Stimulated activated CD8-positive, alpha-beta memory T cell treated with anti-CD3 and anti-CD28 coated beads, Interleukin-4, amount 100 ng/mL, for 1 hour (primary cell): Measurements from ENCODE around the gene DUOX1.
"Not testable (repeated sequence)": the region's sequence is repeated elsewhere in the genome, so short reads cannot be mapped to it uniquely, and the experiment has no call there.

ENCODE experiments used
- DNase-seq, 2 donors: peaks; one replicate each; pipeline ENCODE4 v3.0.0-alpha.2; 2020; ENCODE audit warnings: low read depth in 2 of 2, low spot score in 1 of 2

DUOX1 gene

DNA sequence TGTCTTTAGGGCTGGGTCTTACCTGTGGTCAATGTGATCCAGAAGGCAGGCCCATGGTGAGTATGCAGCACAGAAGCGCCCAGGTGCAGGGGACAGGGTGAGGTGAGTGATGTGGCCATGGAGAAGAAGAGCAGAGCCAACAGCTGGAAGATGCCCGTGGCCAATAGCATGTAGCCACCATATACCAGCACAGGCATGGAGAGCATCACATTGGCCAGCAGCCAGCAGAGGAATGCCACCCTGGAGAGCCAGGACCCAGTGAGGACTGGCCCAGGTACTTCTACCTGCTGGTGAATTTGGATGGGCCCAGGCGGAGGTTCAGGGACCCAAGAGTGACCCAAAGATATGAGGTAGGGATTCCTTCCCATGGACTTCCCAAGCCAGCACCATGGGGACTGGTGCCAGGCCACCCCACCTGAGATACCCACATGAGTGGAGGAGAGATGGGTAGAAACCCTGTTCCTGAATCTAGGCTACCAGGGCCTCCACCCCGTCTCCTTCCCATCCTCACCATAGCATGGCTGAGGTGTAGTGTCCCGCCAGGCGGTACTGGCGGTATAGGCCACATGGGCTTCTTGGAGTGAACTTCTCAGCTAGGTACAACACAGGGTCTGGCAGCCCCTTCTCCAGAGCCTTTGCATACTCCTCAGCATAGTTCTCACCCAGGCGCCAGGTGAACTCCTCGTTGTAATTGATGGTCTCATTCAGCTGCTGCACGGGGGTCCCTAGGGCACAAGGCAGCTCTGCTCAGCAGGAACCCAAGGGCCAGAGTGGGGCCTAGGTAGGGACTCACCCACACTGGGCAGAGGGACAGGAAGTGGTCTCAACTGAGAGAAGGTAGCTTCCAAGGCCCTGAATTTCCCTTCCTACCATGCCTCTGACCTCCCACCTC, 9.5 kb upstream of the DUOX1 start:
- no peak for DNase-seq

DNA sequence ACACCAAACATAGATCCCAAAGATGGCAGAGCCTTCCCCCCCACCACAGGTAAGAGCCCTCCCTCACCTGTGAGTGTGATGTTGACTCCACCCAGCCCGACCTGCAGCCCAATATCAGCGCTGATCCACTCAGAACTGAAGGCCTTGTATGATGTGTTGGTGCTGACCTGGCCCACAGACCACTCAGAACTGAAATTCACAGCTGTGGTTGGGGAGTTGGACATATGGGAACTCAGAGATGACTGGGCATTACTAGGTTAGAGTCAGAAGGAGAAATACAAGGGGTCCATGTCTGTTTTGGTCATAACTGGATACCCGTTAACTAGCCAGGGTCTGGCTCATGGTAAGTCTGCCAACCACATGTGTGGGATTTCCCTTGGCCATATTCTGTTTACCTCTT, 8.8 kb upstream of the DUOX1 start:
- no peak for DNase-seq

DNA sequence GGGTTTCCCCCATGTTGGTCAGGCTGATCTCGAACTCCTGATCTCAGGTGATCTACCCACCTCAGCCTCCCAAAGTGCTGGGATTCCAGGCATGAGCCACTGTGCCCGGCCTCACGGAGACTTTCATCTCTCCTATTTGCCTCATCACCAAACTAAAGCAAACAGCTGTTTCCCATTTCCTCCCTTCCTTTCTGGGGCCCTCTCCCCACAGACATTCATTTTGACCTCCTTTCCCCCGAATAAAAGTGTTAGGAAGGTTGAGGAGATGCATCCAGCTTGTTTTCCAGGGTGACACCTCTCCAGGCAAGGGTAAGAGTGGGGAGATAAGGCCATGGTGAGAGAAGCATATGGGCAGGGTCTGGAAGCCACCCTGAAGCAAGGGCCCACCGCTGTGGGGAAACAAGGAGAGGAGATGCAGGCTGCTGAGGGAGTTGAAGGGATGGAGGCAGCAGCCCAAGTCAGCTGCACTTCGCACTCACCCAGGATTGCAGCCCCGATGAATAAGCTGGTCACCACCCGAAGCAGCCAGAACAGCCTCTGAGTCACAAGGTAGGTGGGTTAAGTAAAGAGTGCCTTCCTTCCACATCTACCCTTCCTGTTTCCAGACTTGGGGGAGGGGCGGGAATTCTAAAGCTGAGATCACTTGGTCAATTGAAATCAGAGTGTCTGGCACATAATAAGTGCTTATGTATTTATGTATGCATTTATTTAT, 7.9 kb upstream of the DUOX1 start:
- no peak for DNase-seq

DNA sequence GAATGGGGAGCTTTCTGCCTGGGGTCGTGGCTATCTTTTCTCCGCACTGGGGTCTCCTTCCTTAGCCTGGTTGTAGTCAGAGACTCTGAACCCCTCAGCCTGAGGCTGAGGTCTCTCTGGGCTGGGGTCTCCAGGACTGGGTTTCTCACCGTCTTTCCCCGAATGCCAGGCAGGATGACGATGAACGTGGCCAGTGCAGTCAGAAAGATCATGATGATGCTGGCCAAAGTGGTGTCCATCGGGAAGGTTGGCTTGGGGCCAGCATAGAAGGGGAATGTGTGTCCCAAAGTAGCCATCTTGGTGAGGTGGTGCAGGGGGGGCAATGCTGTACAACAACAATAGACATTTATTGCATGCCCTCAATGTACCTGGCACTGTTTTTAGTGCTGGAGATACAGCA, 7.1 kb upstream of the DUOX1 start:
- no peak for DNase-seq

DNA sequence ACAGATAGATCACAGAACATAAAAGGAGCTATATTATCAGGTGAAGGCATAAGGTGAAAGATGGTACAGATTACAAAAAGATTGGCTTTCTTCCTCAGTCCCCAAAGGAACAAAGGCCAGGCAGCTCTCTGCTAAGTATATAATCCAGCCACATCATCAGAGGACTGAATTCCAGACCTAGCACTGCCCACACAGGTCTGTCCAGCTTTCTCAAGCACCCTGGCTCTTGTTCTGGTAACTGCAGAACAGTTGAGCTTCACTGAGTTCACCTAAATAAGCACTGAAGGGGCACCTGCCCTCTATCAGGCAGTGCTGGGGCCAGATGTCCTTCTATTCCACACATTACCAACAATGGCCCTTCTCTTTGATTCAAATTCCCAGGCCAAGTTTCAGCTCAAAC, 6.4 kb upstream of the DUOX1 start:
- no peak for DNase-seq

DNA sequence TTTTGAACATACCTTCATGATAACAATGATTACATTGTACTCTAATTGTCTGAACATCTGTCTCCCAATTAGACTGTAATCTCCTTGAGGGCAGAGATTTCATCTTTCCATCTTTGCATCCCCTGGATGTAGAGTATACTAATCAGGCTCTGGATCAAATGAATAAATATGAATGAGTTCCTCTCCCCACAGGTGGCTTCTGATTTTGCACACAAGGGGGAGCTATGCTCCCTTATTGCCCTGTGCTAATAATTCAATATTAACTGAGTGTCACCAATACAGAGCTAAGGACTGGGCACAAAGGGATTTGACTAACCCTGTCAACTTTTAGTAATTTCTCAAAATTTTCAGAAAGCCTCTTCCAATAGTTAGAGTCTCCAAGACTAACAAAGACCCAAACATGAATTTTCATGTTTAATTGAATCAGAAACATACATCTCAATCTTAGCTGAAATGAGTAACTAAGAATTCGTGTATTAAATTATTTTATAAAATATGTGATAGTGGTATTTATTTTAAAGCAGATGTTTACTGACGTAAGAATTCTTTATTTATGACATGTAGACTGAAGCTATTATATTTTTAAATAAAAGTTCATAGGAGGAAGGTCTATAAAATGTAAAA, 3.1 kb upstream of the DUOX1 start:
- DNase-seq = peak in 1 of 2 donors; percentile 8

DNA sequence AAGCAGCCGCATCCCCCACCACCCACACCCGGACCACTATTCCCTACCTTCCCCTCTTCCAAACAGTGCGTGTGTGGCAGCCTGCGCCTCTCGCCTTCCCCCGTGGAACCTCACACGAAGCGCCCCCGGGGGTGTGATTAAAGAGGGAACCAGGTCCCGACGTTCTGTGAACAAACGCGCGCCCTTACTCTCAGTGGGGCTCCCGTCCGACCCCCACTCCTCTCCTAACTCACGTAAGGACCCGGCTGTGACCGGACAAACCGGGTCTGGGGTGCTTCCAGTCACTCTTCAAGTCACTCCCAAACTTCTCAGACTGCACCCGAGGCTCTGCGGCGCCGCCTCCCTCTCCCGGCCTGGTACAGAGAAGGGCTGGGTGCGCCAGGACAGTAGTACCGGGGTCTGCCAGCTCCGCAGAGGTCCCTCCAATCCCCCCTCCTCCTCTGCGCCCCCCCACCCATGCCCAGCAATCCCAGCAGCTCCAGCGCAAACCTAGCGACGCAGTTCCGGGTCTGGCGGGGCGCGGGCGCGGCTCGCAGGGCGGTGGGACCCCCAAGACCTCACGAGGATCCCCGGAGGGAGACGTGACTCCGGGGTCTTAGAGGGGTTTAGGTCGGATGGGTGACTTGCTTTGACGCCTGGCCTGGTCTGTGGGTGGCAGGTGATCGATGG, 689 bp upstream of the DUOX1 start:
- no peak for DNase-seq

DNA sequence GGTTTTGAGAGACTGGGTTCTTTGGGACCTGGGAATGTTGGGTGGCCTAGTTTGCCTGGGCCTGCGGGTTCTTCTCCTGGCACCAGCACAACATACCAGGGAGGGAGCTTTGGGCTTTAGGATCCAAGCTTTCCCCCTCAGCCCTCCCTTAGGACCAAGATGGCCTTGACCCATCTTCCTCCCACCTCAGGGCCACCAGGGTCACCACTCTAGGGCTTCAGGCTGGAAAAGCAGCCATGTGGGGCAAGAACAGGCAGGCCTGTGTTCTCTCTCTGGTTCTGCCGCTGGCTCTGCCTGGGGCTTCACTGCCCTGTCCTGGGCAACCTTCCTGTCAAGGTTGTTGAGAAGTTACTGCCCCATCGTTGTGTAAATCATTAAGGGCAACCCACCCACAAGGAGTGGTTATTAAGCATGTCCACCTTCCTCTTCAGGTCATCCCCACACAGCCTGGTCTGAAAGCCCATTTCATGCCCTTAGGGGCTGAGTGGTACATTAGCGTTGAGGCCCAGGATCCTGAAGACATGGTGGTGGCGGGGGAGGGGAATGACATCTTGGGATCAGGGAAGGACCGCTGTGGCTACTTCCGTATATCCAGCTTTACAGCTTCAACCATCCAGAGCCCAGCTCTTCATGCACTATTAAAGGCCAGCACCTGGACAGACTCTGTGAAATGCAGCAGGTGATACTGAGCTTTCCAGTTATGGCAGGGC, 652 bp downstream of the DUOX1 start:
- no peak for DNase-seq

DNA sequence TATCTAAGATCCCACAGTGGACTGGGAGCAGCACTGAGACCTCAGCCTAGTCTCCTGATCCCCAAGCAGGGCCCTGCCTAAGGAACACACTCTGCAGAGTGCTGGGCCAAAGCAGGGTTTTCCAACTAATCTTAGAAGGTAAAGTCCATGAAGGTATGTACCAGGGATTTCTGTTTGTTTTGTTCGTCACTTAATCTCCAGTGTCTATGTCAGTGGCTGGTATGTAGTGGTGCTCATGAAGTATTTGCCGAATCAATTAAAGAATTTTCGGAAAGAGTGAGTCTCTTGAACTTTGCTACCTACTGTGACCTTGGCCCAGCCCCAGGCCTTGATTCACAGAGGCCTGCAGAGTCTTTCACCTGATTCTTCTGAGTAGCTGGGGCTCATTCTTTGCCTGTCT, 1.7 kb downstream of the DUOX1 start:
- DNase-seq = no peak

DNA sequence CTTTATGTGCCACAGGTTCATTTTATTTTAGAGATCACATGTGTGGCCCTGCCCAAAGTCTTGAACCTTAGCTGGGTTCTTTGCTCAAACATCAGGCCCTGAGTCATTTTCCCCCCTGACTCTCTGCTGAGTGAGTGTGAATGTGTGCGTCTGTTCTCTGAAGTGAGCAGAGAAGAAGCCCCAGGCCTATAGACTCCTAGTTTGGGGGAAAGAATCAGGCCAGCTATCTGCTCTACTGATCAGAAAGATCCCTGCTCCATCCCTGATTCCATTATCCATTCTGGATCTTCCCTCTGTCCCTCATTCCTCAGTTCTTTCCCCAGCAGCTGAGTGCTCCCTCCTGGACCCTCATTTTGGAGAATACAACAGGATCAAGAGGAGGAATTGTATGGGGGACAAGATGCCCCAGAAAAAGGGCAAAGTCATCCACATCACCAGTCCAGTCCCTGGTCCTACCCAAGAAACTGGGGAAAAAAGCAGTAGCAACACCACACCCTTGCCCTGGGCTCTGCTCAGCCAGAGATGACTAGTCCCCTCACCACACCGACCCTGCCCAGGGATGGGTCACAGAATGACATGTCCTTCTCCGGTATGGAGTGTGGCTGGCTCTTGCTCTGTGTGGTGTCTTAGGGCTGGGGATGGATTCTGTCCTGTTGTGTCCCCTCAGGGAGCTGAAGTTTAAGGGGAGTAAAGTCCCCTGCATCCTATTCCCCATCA, 3.2 kb downstream of the DUOX1 start:
- no peak for DNase-seq

DNA sequence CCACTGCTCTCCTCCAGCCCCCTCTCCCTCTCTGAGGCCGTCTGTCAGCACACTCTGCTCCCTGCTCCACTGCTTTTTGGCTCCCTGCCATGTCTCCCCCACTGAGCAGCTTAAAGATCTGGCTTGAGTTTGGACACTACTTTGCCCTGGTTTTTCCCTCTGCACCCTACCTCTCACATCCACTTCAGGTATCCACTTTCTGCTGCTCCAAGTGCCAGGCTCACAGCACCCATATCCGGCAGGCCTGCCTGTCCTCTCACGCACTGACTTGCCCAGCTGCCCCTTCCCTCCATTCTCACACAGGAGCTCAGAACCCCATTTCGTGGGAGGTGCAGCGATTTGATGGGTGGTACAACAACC, 3.7 kb downstream of the DUOX1 start:
- DNase-seq = no peak

DNA sequence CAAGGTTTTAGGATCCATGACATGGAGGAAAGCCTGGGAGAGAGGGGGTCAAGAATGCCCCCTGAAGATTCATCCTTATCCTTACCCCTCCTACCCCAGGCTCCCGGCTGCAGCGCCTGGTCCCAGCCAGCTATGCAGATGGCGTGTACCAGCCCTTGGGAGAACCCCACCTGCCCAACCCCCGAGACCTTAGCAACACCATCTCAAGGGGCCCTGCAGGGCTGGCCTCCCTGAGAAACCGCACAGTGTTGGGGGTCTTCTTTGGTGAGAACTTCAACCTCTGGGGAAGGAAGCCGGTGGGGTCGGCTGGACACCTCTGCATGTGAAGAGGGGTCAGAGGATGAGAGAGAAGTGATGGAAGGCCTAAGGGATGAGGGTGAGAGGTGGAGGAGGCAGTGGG, 4.3 kb downstream of the DUOX1 start:
- DNase-seq = no peak

DNA sequence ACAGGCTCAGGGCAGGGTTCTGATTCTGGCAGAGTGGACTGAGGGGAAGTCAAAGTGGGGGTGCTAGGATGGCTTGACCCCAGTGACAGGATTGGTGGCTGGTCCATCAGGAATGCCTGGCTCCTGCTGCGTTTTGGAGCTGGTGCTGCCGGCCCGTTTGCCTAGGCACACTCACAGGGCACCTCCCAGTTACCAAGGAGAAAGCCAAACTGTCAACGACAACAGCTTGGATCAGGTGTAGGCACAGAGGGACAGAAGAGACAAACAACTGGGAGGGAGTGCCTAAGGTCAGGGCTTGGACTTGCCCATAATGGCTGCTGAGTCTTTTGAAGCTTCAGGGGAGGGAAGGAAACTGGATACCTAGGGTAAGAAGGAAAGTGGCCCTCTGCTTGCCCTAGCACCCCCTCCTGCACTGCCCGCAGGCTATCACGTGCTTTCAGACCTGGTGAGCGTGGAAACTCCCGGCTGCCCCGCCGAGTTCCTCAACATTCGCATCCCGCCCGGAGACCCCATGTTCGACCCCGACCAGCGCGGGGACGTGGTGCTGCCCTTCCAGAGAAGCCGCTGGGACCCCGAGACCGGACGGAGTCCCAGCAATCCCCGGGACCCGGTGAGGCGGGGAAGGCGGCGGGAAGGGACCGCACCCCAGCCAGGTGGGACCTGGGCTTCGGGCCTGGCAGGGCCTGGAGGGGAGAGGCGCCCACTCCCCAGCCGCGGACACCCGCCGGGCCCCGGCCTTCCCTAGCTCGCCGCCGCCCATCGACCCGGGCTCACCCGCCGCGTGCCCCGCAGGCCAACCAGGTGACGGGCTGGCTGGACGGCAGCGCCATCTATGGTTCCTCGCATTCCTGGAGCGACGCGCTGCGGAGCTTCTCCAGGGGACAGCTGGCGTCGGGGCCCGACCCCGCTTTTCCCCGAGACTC, 5.1 kb downstream of the DUOX1 start:
- DNase-seq = no peak

DNA sequence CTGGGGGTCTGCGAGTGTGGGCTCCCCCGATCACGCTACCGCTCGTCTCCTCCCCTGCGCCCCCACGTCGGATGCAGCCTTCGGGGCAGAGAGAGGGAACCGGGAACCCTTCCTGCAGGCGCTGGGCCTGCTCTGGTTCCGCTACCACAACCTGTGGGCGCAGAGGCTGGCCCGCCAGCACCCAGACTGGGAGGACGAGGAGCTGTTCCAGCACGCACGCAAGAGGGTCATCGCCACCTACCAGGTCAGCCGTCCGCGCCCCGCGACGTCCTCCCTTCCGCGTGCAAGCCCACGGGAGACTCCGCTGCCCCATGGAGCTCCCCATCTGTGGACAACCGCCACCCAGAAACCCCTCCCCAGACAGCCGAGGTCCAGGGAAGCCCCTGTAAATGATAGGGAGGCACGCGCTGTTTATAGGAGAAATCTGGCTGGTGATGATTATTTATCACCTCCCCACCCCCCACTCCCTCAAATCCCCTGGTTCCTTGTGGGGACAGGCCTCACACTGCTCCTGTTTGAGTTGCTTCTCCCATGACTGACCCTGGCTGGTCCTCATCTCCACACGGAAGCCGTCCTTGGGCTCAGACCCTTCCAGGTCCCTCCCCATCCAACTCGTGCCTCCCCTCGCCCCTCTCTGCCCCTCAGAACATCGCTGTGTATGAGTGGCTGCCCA, 6.0 kb downstream of the DUOX1 start:
- DNase-seq = not testable (repeated sequence)

DNA sequence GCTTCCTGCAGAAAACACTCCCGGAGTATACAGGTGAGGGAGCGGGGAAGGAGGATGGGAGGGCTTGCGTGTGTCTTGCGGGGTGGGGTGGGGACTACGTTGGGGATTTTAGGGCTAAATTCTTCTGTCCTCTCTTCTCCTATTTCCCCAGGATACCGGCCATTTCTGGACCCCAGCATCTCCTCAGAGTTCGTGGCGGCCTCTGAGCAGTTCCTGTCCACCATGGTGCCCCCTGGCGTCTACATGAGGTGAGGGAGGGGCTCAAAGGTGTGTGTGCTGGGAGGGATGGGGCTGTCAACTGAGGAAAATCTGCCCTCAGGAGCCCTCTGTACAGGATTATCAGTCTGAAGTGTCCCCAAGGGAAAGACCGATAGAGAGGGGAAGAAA, 6.6 kb downstream of the DUOX1 start:
- DNase-seq = no peak

DNA sequence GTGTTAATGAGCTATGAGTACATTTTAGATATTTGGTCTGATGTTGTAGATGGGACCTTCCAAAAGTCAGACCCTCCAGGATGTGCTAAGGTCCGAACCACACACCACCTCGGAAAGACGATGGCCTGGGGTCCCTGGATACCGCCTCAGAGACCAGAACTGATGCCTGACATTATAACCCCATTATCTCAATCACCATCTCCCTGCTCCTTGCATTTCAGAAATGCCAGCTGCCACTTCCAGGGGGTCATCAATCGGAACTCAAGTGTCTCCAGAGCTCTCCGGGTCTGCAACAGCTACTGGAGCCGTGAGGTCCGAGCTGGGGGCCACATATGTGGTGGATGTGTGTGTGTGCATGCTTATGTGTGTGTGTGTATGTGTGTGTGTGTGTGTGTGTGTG, 7.9 kb downstream of the DUOX1 start:
- no peak for DNase-seq

DNA sequence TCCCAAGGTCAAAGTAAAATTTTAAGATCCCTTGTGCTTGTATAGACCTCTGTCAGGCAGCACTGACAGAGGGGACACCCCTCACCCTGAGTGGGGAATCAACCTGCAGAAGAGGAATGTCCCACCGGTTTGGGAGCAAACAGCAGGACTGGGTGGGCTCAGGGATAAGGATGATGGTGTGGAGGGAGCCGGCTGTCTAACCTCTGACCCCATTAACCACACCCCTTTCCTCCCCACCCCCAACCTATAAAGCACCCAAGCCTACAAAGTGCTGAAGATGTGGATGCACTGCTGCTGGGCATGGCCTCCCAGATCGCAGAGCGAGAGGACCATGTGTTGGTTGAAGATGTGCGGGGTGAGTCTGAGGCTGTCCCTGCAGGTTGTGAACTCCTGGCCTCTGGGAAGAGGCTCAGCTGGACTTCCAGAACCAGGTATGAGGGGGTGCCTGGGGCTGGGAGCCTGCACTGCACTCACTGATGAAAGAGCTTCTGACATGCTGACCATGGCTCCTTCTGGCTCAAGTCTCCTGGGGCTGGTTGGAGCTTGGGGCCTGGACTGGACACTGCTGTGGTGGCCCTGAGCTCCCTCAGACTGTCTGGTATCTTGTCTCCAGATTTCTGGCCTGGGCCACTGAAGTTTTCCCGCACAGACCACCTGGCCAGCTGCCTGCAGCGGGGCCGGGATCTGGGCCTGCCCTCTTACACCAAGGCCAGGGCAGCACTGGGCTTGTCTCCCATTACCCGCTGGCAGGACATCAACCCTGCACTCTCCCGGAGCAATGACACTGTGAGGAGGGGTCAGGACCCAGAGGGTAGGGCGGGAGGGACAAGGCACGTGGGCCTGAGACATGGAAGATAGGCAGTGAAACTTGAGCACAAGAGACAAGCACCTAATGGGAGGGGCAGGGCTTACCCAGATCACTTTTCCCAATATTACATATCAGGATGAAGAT, 9.3 kb downstream of the DUOX1 start:
- DNase-seq = no peak

DNA sequence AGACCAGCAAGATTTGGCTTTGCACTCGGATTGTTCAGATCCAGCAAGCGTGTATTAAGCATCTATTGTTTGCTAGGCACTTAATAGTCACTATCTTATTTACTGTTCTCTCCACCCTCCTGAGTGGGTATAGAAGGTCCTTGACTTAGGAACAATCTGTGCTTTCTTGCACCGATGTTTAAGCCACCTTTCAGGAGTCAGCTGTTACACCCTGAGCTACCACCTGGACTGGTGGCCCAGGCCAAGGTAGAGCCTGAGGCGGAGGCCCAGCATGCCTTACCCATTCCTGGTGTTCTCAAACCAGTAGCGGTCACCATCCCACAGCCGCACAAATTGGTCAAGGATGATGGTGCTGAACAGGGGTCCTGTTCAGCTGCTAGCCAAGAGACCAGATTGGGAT, 10.0 kb downstream of the DUOX1 start:
- DNase-seq = no peak
